GM12801 (cell line): Measurements from ENCODE around the gene GLB1L2.

Experiments used
- CTCF ChIP-seq: IDR thresholded peaks from one replicate; pipeline ENCODE4 v1.5.1; 2011; ENCODE audit warnings: control low read depth; ENCODE audit not compliant: insufficient read length; ENCODE audit errors: extremely low read depth

GLB1L2 gene

GRCh38 chr11:134393638-134394037, 61.9 kb downstream of the GLB1L2 start:
- TF ChIP-seq CTCF = no peak

DNA sequence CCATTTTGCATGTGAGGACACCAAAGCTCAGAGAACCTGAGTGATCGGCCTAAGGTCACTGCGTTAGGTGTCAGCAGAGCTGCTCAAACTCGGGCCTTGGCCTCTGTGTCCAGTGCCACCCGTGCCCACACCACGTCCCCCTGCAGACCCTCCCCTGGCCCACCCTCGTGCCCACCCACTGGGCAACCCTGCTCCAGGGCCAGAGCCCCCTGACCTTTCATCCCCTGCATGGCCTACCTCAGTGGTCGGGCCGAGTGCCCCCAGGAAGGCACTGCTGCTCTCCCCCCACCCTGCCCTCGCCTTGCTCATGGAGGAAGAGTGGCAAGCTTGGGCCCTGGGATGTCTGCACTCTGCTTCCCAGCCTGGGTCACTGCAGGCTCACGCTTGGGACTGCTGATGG, 62.5 kb downstream of the GLB1L2 start:
- no peak for TF ChIP-seq CTCF

- no peak for TF ChIP-seq CTCF
Measured at GRCh38 chr11:134395002-134395401, 63.2 kb downstream of the GLB1L2 start.

DNA sequence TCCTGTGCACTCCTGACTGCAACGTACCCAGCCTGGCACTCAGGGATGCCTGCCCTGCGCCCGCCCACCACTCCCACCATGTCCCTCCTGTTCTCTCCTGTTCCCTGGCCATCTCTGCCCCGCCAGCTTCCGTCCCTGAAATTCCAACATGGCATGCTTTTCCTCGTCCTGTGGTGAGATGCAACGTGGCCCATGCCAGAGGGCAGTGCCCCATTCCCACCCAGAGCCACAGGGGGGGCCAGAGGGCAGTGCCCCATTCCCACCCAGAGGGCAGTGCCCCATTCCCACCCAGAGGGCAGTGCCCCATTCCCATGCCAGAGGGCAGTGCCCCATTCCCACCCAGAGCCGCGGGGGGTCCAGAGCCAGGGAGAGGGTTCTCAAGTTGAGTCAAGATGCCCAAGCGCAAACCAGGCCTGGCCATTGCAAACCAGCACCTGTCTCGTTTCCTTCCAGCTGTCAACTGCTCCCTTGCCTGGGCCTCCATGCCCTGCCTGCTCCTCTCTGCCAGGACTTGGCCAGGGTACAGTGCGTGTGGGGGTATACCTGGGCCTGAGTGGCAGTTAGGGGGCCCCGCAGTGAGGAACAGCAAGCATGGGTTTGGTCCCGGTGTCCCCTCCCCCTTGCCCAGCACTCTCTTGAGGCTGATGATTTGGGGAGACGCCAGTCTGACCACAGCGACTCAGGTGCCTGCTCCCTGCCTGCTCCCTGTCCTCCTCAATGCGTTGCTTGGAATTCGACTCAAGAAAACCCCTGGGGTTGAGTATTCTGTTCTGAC, 65.7 kb downstream of the GLB1L2 start:
- TF ChIP-seq CTCF = no peak

GRCh38 chr11:134398079-134398444, 66.3 kb downstream of the GLB1L2 start:
- TF ChIP-seq CTCF = no peak

DNA sequence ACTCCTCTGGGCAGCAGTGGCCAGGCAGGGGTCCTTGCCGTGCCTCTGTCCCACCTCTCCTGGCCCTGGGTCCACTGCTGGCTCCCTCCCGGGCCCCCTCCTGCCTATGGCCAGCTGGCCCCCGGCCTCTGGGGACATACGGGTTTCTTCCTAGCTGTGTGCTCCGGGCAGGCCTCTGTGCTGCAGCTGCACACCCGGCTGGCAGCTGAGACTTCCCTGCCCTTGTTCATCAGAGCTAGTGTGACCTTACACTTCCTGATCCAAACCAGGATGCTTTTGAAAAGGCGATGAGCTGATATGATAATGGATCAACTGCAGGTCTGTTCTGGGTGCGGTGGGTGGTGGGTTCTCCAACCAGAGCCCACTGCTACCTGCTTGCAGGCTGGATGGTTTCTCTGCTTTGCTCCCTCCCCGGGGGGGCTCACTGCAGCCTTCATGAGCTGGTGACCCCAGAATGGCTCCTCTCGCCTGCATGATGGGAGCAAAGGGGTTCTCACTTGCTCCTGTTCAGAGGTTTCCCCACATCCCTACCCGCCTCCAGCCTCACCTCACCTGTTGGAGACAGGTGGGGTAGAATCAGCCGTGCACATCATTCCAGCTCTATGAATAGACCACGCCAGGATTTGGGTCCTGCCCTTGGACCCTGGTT, 67.0 kb downstream of the GLB1L2 start:
- no peak for TF ChIP-seq CTCF

DNA sequence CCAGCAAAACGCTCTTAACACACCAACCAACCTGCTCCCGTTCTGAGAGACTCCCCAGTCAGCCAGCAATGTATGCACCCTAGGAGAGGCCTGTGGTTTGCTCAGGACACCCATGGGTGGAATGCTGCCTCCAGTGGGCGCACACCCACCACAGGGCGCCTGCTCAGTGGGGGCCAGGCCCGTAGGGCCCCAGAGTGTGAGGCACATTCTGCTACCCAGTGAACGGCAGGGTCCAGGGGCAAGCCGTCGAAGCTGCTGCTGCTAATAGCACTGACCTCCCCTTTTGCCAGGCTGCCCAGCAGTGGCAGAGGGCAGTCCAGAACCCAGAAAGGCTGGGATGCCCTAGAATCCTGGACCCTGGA, 67.5 kb downstream of the GLB1L2 start:
- TF ChIP-seq CTCF = no peak
